GM21360 (cell line): ENCODE results near the gene PLB1.
"Not testable (repeated sequence)": the region's sequence is repeated elsewhere in the genome, so short reads cannot be mapped to it uniquely, and the experiment has no call there.

ENCODE experiments used
- ATAC-seq: cut with Tn5 transposase; IDR thresholded peaks from one replicate; pipeline ENCODE4 v1.9.1; 2021; ENCODE audit warnings: mild to moderate bottlenecking, moderate library complexity; ENCODE audit not compliant: unreplicated experiment

The PLB1 gene

GRCh38 chr2:28662044-28662443 is 166.2 kb downstream of the PLB1 start:
- no peak for ATAC-seq

GRCh38 chr2:28662468-28663181 is 166.8 kb downstream of the PLB1 start:
- no peak for ATAC-seq

- ATAC-seq = no peak
Observed at GRCh38 chr2:28663359-28663758, 167.5 kb downstream of the PLB1 start.

- no peak for ATAC-seq
Observed at GRCh38 chr2:28664120-28664842, 168.4 kb downstream of the PLB1 start.

GRCh38 chr2:28665041-28665704 is 169.3 kb downstream of the PLB1 start:
- ATAC-seq = no peak

- ATAC-seq = not testable (repeated sequence)
Observed at GRCh38 chr2:28665811-28666377, 170.0 kb downstream of the PLB1 start.

- ATAC-seq = no peak
Observed at GRCh38 chr2:28666496-28667184, 170.8 kb downstream of the PLB1 start.

- ATAC-seq = no peak
Observed at GRCh38 chr2:28667261-28667660, 171.4 kb downstream of the PLB1 start.

- no peak for ATAC-seq
Observed at GRCh38 chr2:28668106-28668814, 172.4 kb downstream of the PLB1 start.

GRCh38 chr2:28668880-28669279 is 173.0 kb downstream of the PLB1 start:
- ATAC-seq = no peak

GRCh38 chr2:28670856-28671255 is 175.0 kb downstream of the PLB1 start:
- no peak for ATAC-seq

GRCh38 chr2:28673338-28673737 is 177.5 kb downstream of the PLB1 start:
- ATAC-seq = no peak

- no peak for ATAC-seq
Observed at GRCh38 chr2:28674062-28674712, 178.3 kb downstream of the PLB1 start.

GRCh38 chr2:28674713-28675068 is 178.8 kb downstream of the PLB1 start:
- no peak for ATAC-seq

- no peak for ATAC-seq
Observed at GRCh38 chr2:28676152-28676835, 180.4 kb downstream of the PLB1 start.

- ATAC-seq = no peak
Observed at GRCh38 chr2:28678175-28678855, 182.5 kb downstream of the PLB1 start.

GRCh38 chr2:28678944-28679343 is 183.1 kb downstream of the PLB1 start:
- no peak for ATAC-seq

- ATAC-seq = no peak
Observed at GRCh38 chr2:28680657-28681056, 184.8 kb downstream of the PLB1 start.

GRCh38 chr2:28681158-28681571 is 185.3 kb downstream of the PLB1 start:
- peak; percentile 72 for ATAC-seq
